ENCODE data around the gene AMD1. TPM values are rescaled to one million over a fixed set of nuclear protein-coding genes. Genes with fewer than 3 reads are reported as not detected.
A peak's percentile ranks its signal among the peaks of the same experiment; 100 is the strongest.
"Not testable (repeated sequence)": the region's sequence is repeated elsewhere in the genome, so short reads cannot be mapped to it uniquely, and the experiment has no call there.

The AMD1 gene
- total RNA-seq, 1 donor from 2014 or later, result 101 TPM

DNA sequence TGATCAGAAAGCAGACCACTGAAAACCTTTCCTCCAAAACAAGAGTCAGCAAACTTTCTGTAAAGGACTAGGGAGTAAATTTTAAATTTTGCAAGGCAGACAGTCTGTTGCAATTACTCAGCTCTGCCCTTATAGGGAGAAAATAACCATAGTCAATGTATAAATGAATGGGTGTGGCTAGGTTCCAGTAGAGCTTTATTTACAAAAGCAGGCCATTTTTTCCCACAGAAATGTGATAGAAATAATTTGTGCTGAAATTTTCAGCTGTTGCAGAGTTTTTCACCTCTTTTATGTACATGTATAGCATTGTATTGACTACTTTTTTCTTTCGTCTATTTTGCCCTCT lies 7.7 kb downstream of the AMD1 start:
- peaks cover 7% of the 10 kb centered on the region for H3K36me3 Mint-ChIP-seq (ENCODE audit: low read depth)
- H3K4me1 Mint-ChIP-seq (ENCODE audit: low read depth), result peaks cover 75% of the 10 kb centered on the region
- intact Hi-C loops (cut with micrococcal nuclease), result loop anchor here (1.0 kb wide), 1 partner anchor 8 kb away; no protein-coding TSS in a partner anchor
- H3K4me3 Mint-ChIP-seq, result no peak overlapping the region
- H3K27me3 Mint-ChIP-seq (ENCODE audit: insufficient read depth), result no peaks in the 10 kb centered on the region
- H3K27ac Mint-ChIP-seq, result no peak overlapping the region
- no peaks in the 10 kb centered on the region for H3K9me3 Mint-ChIP-seq
- no peak for DNase-seq (ENCODE audit: low spot score)

DNA sequence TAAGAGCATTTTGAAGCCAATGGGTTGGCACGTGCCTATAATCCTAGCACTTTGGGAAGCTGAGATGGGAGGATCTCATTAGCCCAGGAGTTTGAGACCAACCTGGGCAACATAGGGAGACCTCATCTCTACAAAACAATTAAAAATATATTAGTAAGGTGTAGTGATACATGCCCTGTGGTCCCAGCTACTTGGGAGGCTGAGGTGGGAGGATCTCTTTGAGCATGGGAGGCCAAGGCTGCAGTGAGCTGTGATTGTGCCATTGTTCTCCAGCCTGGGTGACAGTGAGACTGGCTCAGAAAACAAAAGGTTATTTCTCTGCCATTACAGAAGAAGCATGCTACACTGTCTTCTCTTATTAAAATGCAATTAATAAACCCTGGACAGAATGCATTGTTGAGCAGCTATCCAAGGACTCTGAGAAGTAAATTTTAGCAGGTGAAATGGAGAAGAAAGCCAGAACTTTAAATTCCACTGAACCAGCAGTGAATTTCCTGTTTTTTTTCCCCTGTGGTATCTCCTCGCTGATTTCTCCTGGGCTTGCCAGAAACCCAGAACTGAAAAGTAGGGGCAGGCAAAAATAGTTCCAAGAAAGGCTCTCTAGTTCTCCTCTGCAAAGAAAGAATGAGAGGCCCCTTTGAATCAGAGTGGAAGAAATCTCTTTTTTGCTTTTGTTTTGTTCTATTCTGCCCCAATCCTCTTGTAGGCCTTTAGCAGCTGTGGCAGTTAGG lies 8.4 kb downstream of the AMD1 start:
- Mint-ChIP-seq H3K27ac (peak overlapping the region; percentile 48), H3K9me3 (no peaks in the 10 kb centered on the region), H3K4me1 (ENCODE audit: low read depth) (peaks cover 68% of the 10 kb centered on the region), H3K27me3 (ENCODE audit: insufficient read depth) (no peaks in the 10 kb centered on the region), H3K36me3 (ENCODE audit: low read depth) (peaks cover 7% of the 10 kb centered on the region), H3K4me3 (peak overlapping the region; percentile 11)
- intact Hi-C loops (cut with micrococcal nuclease), result loop anchor here (1.0 kb wide), 1 partner anchor 7 kb away; no protein-coding TSS in a partner anchor
- no peak for DNase-seq (ENCODE audit: low spot score)

GRCh38 chr6:110884321-110884720 lies 9.7 kb downstream of the AMD1 start:
- H3K4me3 Mint-ChIP-seq, result no peak overlapping the region
- H3K9me3 Mint-ChIP-seq, result no peaks in the 10 kb centered on the region
- peak overlapping the region; percentile 26 for H3K27ac Mint-ChIP-seq
- peaks cover 60% of the 10 kb centered on the region for H3K4me1 Mint-ChIP-seq (ENCODE audit: low read depth)
- no peak for DNase-seq (ENCODE audit: low spot score)
- intact Hi-C loops (cut with micrococcal nuclease), result no loop called here
- peaks cover 10% of the 10 kb centered on the region for H3K36me3 Mint-ChIP-seq (ENCODE audit: low read depth)
- no peaks in the 10 kb centered on the region for H3K27me3 Mint-ChIP-seq (ENCODE audit: insufficient read depth)

- intact Hi-C loops (cut with micrococcal nuclease), result no loop called here
- Mint-ChIP-seq H3K27me3 (ENCODE audit: insufficient read depth) (no peaks in the 10 kb centered on the region), H3K9me3 (no peaks in the 10 kb centered on the region), H3K27ac (no peak overlapping the region), H3K36me3 (ENCODE audit: low read depth) (peaks cover 16% of the 10 kb centered on the region), H3K4me3 (no peak overlapping the region), H3K4me1 (ENCODE audit: low read depth) (peaks cover 48% of the 10 kb centered on the region)
- no peak for DNase-seq (ENCODE audit: low spot score)
These were observed 10.9 kb downstream of the AMD1 start for GRCh38 chr6:110885526-110885925.

DNA sequence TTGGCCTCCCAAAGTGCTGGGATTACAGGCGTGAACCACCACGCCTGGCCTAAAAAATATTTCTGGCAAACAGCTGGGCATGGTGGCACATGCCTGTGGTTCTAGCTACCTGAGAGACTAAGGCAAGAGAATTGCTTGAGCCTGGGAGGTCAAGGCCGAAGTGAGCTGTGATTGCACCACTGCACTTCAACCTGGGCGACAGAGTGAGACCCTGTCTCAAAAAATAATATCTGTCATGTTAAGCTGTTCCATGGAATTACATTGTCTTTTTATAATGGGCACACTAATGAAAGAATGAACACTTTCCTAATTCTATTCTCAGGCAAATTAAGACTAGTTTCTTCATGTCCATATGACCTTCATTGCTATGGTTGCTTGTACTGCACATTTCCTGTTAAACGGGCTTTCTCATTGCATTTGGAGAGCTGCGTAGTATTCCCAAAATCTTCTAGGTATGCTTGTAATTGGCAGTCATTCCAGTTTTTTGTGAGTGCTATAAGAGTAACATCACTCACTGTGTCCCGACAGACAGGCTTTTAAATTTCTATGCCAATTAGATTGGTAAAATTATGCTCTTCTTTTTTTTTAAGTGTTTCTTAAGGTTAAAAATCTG lies 12.1 kb downstream of the AMD1 start:
- no peaks in the 10 kb centered on the region for H3K27me3 Mint-ChIP-seq (ENCODE audit: insufficient read depth)
- no peaks in the 10 kb centered on the region for H3K9me3 Mint-ChIP-seq
- no peak for DNase-seq (ENCODE audit: low spot score)
- H3K27ac Mint-ChIP-seq, result no peak overlapping the region
- intact Hi-C loops (cut with micrococcal nuclease), result loop anchor here (1.0 kb wide), 1 partner anchor 10 kb away; no protein-coding TSS in a partner anchor
- H3K4me1 Mint-ChIP-seq (ENCODE audit: low read depth), result peaks cover 40% of the 10 kb centered on the region
- H3K4me3 Mint-ChIP-seq, result no peak overlapping the region
- peaks cover 22% of the 10 kb centered on the region for H3K36me3 Mint-ChIP-seq (ENCODE audit: low read depth)

DNA sequence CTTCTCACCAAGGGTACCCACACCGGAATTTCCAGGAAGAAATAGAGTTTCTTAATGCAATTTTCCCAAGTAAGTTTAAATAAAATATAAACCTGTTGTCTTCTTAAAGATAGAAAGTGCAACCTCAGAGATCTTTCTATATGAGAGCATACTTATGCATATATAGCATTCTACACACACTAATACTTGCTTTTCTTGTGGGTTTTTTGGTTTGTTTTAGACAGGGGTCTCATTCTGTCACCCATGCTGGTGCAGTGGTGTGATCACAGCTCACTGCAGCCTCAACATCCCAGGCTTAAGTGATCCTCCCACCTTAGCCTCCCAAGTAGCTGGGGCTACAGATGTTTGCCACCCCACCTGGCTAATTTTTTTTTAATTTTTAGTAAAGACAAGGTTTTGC lies 15.7 kb downstream of the AMD1 start:
- H3K4me3 Mint-ChIP-seq, result no peak overlapping the region
- no peak overlapping the region for H3K27ac Mint-ChIP-seq
- no peaks in the 10 kb centered on the region for H3K9me3 Mint-ChIP-seq
- H3K27me3 Mint-ChIP-seq (ENCODE audit: insufficient read depth), result no peaks in the 10 kb centered on the region
- peaks cover 16% of the 10 kb centered on the region for H3K4me1 Mint-ChIP-seq (ENCODE audit: low read depth)
- H3K36me3 Mint-ChIP-seq (ENCODE audit: low read depth), result peaks cover 48% of the 10 kb centered on the region
- intact Hi-C loops (cut with micrococcal nuclease), result loop anchor here (1.0 kb wide), 1 partner anchor 8 kb away; no protein-coding TSS in a partner anchor
- DNase-seq (ENCODE audit: low spot score), result no peak

GRCh38 chr6:110895907-110896608 lies 21.5 kb downstream of the AMD1 start:
- Mint-ChIP-seq H3K27me3 (ENCODE audit: insufficient read depth) (no peaks in the 10 kb centered on the region), H3K27ac (no peak overlapping the region), H3K4me1 (ENCODE audit: low read depth) (peaks cover 5% of the 10 kb centered on the region), H3K4me3 (no peak overlapping the region), H3K9me3 (no peaks in the 10 kb centered on the region), H3K36me3 (ENCODE audit: low read depth) (peaks cover 62% of the 10 kb centered on the region)
- DNase-seq (ENCODE audit: low spot score), result no peak
- intact Hi-C loops (cut with micrococcal nuclease), result no loop called here

- Mint-ChIP-seq H3K4me1 (ENCODE audit: low read depth) (peaks cover 5% of the 10 kb centered on the region), H3K27me3 (ENCODE audit: insufficient read depth) (no peaks in the 10 kb centered on the region), H3K9me3 (no peaks in the 10 kb centered on the region), H3K36me3 (ENCODE audit: low read depth) (peaks cover 57% of the 10 kb centered on the region), H3K27ac (no peak overlapping the region), H3K4me3 (no peak overlapping the region)
- DNase-seq (ENCODE audit: low spot score), result no peak
- intact Hi-C loops (cut with micrococcal nuclease), result no loop called here
These were observed 22.8 kb downstream of the AMD1 start for GRCh38 chr6:110897433-110897832.

DNA sequence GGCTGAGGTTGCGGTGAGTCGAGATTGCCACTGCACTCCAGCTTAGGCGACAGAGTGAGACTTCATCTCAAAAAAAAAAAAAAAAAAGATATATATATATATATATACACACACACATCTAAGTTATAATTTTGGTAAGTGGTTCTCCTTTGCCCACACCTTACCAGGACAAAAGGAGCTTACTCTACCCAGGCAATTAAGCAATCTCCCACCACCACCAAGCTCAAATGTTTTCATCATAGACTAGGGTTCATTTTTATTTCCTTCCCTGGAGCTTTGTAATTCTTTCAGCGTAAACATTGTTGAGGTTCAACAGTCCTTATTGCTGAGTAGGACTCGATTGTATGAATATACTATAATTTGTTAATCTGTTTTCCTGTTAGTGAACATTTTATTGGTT lies 23.5 kb downstream of the AMD1 start:
- intact Hi-C loops (cut with micrococcal nuclease), result no loop called here
- no peaks in the 10 kb centered on the region for H3K27me3 Mint-ChIP-seq (ENCODE audit: insufficient read depth)
- peaks cover 52% of the 10 kb centered on the region for H3K36me3 Mint-ChIP-seq (ENCODE audit: low read depth)
- peaks cover under 1% of the 10 kb centered on the region for H3K9me3 Mint-ChIP-seq
- no peak for DNase-seq (ENCODE audit: low spot score)
- H3K4me3 Mint-ChIP-seq, result no peak overlapping the region
- no peak overlapping the region for H3K27ac Mint-ChIP-seq
- peaks cover 5% of the 10 kb centered on the region for H3K4me1 Mint-ChIP-seq (ENCODE audit: low read depth)

DNA sequence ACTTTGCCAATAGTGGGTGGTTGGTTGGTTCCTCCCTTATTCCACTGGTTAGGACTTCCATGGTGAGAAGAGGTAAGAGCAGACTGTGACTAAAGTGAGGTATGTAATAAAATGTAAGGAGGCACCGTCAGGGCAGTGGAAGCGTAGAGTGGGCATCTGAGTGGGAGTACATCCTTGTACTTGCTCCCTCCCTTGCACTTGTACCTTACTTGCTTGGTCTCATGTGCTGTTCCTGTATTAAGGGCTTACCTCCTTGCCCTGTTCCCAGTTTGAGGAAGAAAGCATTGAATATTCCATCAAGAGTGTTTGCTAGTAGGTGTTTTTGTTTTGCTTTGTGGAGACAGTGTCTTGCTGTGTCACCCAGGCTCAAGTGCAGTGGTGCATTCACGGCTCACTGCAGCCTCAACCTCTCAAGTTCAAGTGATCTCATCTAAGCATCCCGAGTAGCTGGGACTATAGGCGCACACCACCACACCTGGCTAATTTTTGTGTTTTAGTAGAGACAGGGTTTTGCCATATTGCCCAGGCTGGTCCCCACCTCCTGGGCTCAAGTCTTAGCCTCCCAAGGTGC lies 25.5 kb downstream of the AMD1 start:
- Mint-ChIP-seq H3K27me3 (ENCODE audit: insufficient read depth) (no peaks in the 10 kb centered on the region), H3K36me3 (ENCODE audit: low read depth) (peaks cover 42% of the 10 kb centered on the region), H3K4me3 (no peak overlapping the region), H3K27ac (no peak overlapping the region), H3K4me1 (ENCODE audit: low read depth) (no peaks in the 10 kb centered on the region), H3K9me3 (peaks cover 19% of the 10 kb centered on the region)
- no peak for DNase-seq (ENCODE audit: low spot score)
- intact Hi-C loops (cut with micrococcal nuclease), result no loop called here

DNA sequence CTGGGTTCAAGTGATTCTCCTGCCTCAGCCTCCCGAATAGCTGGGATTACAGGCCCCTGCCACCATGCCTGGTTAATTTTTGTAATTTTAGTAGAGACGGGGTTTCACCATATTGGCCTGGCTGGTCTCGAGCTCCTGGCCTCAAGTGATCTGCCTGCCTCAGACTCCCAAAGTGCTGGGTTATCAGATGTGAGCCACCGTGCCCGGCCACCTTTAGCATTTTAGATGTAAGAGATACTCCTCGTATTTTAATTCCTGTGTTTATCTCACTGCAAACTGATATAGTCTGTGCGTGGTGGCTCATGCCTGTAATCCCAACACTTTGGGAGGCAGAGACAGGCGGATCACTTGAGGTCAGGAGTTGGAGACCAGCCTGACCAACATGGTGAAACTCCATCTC lies 27.0 kb downstream of the AMD1 start:
- H3K27ac Mint-ChIP-seq; H3K27me3 Mint-ChIP-seq (ENCODE audit: insufficient read depth); DNase-seq (ENCODE audit: low spot score); intact Hi-C loops (cut with micrococcal nuclease); H3K4me3 Mint-ChIP-seq; H3K4me1 Mint-ChIP-seq (ENCODE audit: low read depth): not testable (repeated sequence)
- Mint-ChIP-seq H3K36me3 (ENCODE audit: low read depth) (peaks cover 29% of the 10 kb centered on the region), H3K9me3 (peaks cover 31% of the 10 kb centered on the region)

GRCh38 chr6:110902091-110902490 lies 27.5 kb downstream of the AMD1 start:
- intact Hi-C loops (cut with micrococcal nuclease), result no loop called here
- no peak for DNase-seq (ENCODE audit: low spot score)
- H3K9me3 Mint-ChIP-seq, result peaks cover 36% of the 10 kb centered on the region
- no peaks in the 10 kb centered on the region for H3K27me3 Mint-ChIP-seq (ENCODE audit: insufficient read depth)
- H3K36me3 Mint-ChIP-seq (ENCODE audit: low read depth), result peaks cover 27% of the 10 kb centered on the region
- H3K27ac Mint-ChIP-seq, result no peak overlapping the region
- no peak overlapping the region for H3K4me3 Mint-ChIP-seq
- no peaks in the 10 kb centered on the region for H3K4me1 Mint-ChIP-seq (ENCODE audit: low read depth)

DNA sequence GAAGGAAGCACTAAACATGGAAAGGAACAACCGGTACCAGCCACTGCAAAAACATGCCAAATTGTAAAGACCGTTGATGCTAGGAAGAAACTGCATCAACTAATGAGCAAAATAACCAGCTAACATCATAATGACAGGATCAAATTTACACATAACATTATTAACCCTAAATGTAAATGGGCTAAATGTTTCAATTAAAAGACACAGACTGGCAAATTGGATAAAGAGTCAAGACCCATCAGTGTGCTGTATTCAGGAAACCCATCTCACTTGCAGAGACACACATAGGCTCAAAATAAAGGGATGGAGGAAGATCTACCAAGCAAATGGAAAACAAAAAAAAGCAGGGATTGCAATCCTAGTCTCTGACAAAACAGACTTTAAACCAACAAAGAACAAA lies 31.7 kb downstream of the AMD1 start:
- H3K27ac Mint-ChIP-seq; DNase-seq (ENCODE audit: low spot score); intact Hi-C loops (cut with micrococcal nuclease); H3K27me3 Mint-ChIP-seq (ENCODE audit: insufficient read depth); H3K4me1 Mint-ChIP-seq (ENCODE audit: low read depth); H3K4me3 Mint-ChIP-seq: not testable (repeated sequence)
- Mint-ChIP-seq H3K36me3 (ENCODE audit: low read depth) (peaks cover 10% of the 10 kb centered on the region), H3K9me3 (peaks cover 48% of the 10 kb centered on the region)

All from activated T-helper 1 cell treated with anti-CD3 and anti-CD28 coated beads, Interleukin-12 subunit alpha, Interleukin-12 subunit beta, Interleukin-2, Interleukin-4 antibody, amounts not matched to agents 30 ng/mL and 10 ng/mL and 1 ng/mL, durations not matched to agents 14 hours and 24 hours and 36 hours (primary cell).